Measurements from ENCODE around the gene VKORC1L1.
"Not testable (repeated sequence)": the region's sequence is repeated elsewhere in the genome, so short reads cannot be mapped to it uniquely, and the experiment has no call there.

Gene VKORC1L1

DNA sequence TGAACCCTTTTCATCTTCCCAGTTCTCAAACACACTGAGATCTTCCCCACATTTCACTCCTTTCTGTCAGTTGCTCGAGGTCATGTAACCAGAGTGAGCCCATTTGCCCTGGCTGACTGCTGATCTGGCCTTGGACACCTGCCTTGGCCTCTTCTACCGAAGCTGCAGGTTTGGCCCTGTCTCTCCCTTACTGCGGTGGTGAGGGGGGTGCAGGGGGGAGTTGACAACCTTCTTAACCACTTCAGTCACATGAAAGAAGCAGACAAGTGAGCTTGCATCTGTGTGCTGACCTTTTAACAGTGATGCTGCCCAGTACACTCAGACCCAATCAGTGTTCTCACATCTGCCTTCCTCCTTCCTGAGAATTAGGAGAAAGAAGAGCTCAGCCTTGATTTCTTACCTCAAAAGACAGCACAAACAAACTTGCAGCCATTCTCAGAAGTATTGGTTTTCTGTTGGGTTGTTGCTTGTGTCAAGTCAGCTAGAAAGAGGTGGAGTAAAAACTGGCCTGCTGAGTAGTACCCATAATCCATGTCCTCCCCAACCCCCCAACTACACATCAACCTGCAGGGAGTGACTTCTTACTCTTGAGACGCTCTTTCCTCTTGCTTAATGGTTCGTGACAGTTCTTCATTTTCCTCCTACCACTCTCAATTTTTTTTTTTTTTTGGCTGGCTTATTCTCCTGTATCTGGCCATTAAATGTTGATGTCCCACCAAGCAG lies 15.7 kb downstream of the VKORC1L1 start:
- not testable (repeated sequence) for DNase-seq

DNA sequence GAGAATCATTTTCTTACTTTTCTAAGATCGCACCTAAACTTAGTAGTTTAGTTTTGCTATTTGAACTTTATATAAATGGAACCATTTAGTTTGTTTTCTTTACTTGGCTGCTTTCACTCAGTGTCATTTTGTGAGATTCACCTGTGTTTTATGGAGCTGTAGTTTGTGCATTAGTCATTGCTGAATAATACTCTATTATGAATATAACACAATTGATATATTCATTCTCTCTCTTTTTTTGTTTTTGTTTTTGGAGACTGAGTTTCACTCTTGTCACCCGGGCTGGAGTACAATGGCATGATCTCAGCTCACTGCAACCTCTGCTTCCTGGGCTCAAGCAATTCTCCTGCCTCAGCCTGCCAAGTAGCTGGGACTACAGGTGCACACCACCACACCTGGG lies 16.8 kb downstream of the VKORC1L1 start:
- not testable (repeated sequence) for DNase-seq

DNA sequence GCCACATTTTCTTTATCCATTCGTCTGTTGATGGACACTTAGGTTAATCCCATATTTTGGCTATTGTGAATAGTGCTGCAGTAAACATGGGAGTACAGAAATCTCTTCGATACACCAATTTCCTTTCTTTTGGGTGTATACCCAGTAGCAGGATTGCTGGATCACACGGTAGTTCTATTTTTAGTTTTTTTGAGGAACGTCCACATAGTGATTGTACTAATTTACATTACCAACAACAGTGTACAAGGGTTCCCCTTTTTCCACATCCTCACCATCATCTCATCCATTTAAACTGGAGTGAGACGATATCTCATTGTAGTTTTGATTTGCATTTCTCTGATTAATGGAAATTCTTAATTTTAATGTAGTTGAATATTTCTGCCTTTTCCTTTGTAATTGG lies 19.3 kb downstream of the VKORC1L1 start:
- no peak for DNase-seq

DNA sequence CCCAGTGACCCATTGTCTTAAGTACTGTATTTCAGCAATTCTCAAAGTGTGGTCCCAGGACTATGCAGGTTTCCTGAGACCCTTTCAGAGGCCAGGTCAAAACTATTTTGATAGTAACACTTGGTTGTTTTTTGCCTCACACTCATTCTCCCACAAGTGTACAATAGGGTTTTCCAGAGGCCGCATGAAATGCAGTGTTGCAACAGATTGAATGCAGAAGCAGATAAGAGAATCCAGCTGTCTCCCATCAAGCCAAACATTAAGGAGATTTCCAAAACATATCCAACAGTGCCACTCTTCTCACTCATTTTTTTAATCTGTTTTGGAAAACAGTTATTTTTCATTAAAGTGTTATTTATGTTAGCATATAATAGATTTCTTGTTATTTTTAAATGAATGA lies 20.0 kb downstream of the VKORC1L1 start:
- no peak for DNase-seq

DNA sequence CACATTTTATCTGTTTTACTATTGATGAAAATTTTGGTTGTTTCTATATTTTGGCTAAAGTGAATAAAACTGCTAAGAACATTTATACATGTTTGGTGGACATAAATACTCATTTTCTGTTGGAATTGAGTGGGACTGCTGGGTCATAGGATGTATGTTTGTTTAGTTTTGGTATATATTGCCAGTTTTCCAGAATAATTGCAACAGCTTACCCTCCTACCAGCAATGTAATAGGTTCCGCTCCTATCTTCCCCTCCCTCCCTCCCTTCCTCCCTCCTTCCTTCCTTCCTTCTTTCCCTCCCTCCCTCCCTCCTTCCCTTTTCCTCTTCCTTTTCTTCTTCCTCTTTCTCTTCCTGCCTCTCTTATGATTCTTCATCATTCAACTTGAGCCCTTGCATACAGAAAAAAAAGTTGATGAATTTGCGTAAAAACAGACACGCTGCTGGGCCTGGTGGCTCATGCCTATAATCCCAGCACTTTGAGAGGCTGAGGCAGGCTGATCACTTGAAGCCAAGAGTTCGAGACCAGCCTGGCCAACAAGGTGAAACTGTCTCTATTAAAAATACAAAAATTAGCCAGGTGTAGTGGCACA lies 23.5 kb downstream of the VKORC1L1 start:
- DNase-seq, result no peak

DNA sequence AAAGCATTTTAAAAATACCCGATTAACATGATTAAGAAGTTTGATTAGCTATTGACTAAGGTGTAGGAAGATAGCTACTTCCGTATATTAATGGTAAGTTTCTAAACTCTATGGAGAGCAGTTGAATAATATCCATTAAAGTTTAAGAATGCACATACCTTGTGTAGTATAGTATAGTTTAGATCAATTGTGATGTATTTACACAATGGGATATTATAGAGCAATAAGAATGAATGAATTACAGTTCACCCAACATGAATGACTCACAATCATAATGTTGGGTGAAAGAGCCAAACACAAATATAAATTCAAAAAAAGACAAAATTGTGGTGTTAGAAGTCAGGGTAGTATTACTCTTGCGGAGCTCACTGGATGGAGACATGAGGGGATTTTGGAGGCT lies 24.4 kb downstream of the VKORC1L1 start:
- not testable (repeated sequence) for DNase-seq

DNA sequence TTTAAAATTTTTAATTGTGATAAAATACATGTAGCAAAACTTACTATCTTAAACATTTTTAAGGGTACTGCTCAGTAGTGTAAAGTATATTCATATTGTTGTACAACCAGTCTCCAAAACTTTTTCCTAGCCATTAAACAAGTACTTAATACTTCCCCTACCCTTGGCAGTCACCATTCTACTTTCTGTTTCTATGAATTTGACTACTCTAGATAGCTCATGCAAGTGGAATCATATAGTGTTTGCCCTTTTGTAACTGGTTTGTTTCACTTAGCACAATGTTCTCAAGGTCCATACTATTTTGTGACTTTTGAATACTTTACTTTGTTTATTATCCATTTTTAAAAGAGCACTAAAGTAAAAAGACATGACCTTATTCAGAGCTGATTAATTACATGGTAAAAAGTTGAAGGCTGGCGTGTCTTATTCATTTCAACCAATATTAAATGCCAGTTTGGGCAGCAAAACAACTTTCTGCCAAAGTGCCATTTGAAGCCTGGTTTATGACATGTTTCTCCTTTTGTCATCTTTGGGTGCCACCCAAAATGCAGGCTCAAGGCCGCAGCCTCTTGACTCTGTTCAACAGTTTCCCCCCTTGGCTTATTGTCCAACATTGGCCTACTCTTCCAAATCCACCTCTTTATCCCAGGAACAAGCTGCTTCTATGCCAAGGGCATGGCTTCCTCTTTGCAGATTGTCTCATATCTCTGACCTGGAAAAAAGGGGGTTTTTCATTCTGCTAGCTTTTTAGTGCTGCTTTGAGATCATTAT lies 26.0 kb downstream of the VKORC1L1 start:
- DNase-seq, result not testable (repeated sequence)

DNA sequence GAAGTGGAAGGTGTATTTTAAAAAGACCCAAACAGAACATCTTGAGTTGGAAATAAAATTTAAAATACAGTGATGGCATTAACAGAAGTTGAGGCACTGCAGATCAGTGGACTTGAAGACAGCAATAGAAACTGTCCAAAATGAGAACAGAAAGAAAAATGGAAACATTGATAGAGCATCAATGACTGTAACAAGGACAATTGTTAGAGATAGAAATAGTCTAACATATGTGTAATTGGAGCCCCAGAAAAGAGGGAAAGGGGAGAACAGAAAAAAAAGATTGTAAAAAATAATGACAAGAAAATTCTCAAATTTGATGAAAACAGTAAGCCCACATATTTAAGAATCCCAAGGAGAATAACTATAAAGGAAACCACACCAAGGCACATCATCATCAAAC lies 29.4 kb downstream of the VKORC1L1 start:
- no peak for DNase-seq

DNA sequence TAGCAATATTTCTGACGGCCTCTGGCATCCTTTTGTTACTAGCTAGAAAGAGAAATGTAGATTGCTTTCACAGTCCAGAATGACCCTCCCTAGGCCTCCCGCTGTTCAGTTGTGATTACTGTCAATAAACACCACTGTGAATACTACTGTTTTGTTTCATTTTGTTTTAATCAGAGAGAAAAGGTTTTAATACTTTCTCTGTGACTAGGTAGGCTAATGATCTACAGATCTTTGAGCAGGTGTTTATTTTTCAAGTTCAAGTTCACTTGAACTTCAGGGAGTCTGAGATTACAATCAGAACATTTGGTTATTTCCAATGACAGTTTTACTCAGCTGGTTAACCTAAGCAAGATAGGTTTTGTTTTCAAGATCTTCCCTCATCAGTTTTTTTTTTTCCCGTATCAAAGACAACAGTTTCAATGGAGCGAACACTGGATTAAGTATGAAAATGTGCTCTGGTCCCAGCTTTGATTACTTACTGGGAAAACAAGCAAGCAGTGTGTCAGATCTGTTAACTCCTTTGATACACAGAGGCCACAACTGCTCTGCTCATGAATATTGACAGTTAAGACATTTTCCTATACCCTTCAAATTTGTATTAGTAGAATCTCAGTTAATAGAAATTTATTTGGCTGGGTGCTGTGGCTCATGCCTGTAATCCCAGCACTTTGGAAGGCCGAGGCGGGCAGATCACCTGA lies 34.8 kb downstream of the VKORC1L1 start:
- DNase-seq, result no peak

DNA sequence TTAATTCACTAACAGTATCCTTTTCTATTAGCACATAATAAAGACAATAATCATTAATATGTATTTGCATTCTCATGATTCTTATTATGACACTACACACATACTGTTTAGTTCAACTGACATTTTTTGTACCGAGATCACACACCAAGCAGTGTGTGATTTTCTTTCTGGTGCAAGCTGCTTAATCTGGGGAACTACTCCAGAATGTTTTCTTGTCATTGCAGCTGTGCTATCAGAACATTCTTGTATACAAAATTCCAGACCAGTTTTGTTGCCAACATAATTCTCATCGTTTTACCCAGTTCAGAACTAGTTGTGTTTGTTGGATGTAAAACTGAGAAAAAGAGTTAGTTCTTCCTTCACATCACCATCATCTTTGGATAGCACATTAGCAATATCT lies 37.4 kb downstream of the VKORC1L1 start:
- DNase-seq, result no peak

DNA sequence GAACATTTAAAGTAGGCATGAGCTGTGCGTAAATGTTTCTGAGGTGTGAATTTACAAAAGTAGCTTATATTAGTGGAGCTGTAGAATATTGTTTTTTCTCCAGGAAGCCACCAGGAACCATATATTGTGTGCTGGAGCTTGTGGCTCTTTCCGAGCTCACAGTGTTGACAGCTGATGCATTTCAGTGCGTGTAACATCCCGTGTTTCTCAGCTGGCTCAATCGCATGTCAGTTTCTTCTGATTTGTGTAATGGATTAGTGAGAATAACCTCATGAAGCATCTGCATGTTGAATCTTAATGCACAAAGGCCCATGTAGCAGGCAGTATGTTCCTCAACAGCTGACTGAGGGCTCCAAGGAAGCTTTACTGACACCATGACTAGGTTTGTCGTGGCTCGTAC lies 39.4 kb downstream of the VKORC1L1 start:
- DNase-seq, result no peak

DNA sequence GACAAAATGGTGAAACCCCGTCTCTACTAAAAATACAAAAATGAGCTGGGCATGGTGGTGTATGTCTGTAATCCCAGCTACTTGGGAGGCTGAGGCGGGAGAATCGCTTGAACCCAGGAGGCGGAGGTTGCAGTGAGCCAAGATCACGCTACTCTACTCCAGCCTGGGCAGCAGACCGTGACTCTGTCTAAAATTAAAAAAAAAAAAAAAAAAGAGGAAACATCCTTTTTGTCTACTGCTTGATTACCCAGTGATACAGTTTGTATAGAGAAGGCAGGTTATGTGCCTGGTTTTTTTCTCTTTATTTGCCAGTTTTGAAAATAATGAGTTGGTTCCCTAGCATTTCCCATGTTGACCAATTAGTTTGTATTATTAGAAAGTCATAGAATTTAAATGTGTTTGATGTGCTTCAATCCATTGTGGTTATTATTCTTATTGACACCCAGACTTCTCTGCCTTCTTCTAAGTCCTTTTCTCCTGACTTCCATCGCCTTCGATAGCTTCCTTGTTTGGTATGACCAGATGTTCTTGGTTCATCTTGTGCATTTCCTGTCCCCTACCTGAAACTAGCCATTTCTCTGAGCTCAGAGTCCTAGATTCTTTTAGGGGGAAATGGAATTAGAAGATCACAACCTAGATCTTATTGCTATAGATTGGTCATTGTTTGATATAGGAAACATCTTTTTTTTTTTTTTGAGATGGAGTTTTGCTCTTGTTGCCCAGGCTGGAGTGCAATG lies 43.2 kb downstream of the VKORC1L1 start:
- DNase-seq, result no peak

DNA sequence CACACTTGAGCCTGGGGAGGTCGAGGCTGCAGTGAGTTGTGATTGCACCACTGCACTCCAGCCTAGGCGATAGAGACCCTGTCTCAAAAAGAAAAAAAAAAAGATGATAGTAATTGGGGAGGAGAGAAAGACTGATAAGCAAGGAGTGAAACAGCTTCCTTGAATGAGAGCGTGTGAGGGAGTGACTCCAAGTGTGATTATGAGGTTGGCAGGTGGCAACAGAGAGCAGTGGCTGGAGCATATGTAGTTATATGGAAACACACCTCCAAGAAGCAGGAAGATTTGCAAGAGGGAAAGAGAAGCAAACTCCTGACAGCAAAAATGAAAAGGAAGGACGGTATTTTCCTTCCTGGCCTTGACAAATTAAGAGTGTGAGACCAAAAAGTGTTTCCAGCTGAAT lies 50.4 kb downstream of the VKORC1L1 start:
- DNase-seq, result no peak

DNA sequence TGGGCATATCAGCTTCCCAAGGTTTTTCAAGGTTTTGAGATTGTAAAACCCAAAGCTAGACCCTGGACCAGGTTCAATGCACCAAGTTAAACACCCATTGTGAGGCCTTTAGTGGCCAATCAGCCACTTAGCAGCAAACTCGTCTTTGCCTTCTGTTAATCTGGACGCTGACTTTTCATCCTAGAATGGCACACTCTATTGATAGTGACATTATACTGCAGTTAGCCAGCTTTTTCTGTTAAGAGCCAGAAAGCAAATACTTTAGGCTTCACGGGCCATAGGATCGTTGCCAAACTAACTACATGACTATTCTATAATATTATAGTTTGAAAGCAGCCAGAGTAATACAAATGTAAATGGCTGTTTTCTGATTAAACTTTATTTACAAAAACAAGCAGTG lies 51.3 kb downstream of the VKORC1L1 start:
- no peak for DNase-seq

DNA sequence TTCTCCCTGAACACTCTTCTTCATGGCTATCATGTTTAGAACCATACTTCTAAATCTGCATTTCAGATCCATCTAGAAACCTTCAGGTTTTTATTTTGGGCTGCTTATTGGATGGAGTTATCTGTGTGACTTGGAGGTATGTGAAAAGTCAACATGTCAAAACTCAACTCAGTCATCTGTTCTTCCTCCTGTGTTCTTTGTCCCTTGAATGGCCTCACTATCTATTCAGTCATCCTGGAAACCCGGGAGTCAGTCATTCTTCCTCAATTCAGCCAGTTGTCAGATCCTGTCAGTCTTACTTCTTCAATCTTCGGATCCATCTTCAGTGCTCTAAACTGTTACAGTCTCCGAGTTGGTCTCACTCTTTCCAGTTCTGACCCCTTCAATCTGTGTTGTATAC lies 52.2 kb downstream of the VKORC1L1 start:
- no peak for DNase-seq

DNA sequence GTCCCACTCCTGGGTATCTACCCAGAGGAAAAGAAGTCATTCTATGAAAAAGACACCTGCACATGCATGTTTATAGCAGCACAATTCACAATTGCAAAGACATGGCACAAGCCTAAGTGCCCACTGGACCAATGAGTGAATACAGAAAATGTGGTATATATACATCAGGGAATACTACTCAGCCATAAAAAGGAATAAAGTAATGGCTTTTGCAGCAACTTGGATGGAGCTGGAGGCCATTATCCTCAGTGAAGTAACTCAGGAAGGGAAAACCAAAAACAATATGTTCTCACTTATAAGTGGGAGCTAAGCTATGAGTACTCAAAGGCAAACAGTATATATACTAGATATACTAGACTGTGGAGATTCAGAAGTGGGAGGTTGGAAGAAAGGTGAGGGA lies 53.7 kb downstream of the VKORC1L1 start:
- no peak for DNase-seq

DNA sequence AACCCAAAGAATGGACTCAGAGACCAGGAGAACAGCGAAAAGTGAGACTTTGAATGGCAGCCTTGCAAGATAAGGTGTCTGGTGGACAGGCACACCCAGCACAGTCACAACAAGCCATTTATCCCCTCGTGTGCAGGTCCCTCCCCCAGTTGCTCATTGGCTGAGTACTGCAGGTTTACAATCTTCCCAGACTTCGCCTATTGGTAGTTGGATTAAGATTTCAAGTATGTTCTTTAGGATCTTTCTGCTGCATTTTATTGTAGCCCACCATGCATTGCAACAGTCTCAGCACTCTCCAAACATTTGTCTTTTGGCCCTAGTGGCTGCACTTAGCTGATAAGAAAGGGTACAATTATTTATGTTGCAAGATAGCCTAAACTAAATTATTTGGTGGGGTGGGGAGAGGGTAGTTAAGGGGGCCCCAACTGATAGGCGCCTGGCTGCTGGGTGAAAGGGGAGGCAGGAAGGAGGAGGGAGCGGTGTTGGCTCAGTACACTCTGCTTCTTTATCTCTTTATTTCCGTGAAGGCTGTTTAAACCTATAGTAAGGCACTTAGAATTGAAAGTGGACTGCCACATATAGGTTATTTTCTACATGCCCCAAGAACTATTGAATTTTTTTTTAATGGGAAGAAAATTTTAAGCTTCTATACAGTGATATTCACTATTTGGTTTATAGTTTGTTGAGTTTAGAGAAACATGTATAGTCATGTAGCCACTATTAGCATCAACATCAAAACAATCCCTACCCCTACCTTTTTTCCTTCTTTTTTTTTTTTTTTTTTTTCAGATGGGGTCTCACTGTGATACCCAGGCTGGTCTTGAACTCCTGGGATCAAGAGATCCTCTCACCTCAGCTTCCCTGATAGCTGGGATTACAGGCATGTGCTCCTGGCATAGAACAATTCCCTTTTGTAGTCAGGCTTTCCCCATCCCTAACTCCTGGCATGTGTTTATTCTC lies 54.9 kb downstream of the VKORC1L1 start:
- DNase-seq, result no peak

DNA sequence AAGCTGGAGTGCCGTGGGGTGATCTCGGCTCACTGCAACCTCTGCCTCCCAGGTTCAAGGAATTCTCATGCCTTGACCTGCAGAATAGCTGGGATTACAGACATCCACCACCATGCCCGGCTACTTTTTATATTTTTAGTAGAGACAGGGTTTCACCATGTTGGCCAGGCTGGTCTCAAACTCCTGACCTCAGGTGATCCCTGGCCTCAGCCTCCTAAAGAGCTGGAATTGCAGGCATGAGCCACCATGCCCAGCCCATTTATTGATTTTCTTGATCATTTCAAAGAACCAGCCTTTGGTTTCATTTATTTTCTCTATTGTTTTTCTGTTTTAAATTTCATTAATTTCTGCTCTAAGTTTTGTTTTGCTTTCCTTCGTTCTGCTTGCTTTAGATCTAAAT lies 58.8 kb downstream of the VKORC1L1 start:
- no peak for DNase-seq

DNA sequence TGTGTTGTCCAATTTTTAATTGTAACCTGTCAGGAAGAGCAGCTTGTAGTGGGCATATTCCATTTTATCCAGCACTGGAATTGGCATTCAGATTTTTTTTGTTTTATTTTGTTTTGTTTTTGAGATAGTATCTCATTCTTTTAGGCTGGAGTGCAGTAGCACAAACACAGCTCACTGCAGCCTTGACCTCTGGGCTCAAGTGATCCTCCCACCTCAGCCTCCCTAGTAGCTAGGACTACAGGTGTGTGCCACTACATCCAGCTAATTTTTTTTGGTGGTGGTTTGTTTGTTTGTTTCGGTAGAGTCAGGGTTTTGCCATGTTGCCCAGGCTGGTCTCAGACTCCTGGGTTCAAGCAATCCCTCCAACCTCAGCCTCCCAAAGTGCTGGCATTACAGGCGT lies 64.4 kb downstream of the VKORC1L1 start:
- DNase-seq, result no peak

DNA sequence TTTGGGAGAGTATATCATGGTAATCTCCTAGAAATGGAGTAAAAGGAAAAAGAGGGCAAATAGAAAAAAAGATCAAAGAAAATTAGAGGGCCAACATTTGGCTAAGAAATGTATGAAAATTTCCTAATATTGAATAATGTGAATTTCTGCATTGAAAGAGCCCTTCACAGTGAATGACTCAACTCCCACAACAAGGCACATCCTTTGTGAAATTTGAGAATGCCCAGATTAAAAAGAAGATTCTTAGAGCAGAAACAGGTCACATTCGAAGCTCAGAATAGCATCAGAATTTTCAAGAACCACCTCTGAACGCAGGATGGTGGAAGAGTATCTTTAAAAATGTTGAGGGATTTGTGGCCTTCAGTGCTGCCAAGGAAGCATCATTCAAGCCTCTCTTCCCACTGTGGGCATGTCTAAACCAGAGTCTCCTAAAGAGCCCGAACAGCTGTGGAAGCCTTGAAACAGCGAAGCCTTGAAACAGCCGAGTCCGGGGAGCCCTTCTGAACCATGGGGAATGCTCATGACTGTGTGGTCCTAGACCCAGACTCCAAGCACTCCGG lies 65.5 kb downstream of the VKORC1L1 start:
- no peak for DNase-seq

DNA sequence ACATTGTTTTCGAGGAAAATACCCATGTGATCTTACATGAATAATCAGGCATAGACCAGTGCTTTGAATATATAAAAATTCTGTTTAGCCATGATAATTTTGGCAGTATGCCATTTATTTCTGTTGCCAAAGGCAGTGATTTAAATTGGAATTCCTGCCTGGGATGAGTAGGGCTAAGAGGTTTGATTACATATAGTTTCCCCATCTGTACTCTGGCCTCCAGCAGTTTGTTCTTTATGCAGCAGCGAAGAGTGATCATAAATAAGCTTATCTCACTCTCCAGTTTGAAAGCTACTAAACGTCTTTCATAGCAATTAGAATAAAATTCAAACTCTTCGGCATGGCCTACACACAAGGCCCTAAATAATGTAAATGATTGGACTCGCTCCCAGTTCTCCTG lies 72.9 kb downstream of the VKORC1L1 start:
- DNase-seq, result not testable (repeated sequence)
